GM23338 (cell line): Measurements from ENCODE around the gene SAMD4A. TPM values are rescaled to one million over a fixed set of nuclear protein-coding genes. Genes with fewer than 3 reads are reported as not detected.

ENCODE experiments used
- ATAC-seq: fragments of 200-7000 bp; cut with Tn5 transposase; 3 replicates; pipeline ENCODE4 v1.9.1; 2020
- DNase-seq: peaks from one replicate; pipeline ENCODE4 v3.0.0-alpha.2; 2015; ENCODE audit warnings: low spot score
- H2AFZ ChIP-seq: fragments of 200-600 bp; sonication (generic); 2 replicates; pipeline ENCODE4 v1.8.0; 2016; ENCODE audit warnings: antibody characterized with exemption, mild to moderate bottlenecking, moderate library complexity
- H3F3A ChIP-seq: fragments of 200-600 bp; sonication (generic); replicated peaks from 2 replicates; pipeline ENCODE4 v1.8.0; 2017; ENCODE audit warnings: antibody characterized with exemption, mixed run types, low read depth
- H3K27ac ChIP-seq: fragments of 200-600 bp; sonication (generic); 2 replicates; pipeline ENCODE4 v1.6.1; 2016; ENCODE audit warnings: low read depth
- H3K27me3 ChIP-seq: fragments of 200-600 bp; sonication (generic); 2 replicates; pipeline ENCODE4 v1.8.0; 2016; ENCODE audit warnings: mild to moderate bottlenecking, mixed run types, moderate library complexity; ENCODE audit not compliant: insufficient read depth
- H3K36me3 ChIP-seq: fragments of 200-600 bp; sonication (generic); 2 replicates; pipeline ENCODE4 v1.8.0; 2016; ENCODE audit warnings: mild to moderate bottlenecking; ENCODE audit not compliant: insufficient read depth
- H3K4me1 ChIP-seq: fragments of 200-600 bp; sonication (generic); 2 replicates; pipeline ENCODE4 v1.8.0; 2016; ENCODE audit warnings: mild to moderate bottlenecking, moderate library complexity; ENCODE audit not compliant: insufficient read depth
- H3K4me2 ChIP-seq: fragments of 200-600 bp; sonication (generic); 2 replicates; pipeline ENCODE4 v1.7.1; 2017; ENCODE audit warnings: mixed run types
- H3K4me3 ChIP-seq: fragments of 200-600 bp; sonication (generic); 2 replicates; pipeline ENCODE4 v1.6.1; 2016; ENCODE audit warnings: mixed run types
- H3K79me2 ChIP-seq: fragments of 200-600 bp; sonication (generic); replicated peaks from 2 replicates; pipeline ENCODE4 v1.8.0; 2017; ENCODE audit warnings: mild to moderate bottlenecking; ENCODE audit not compliant: insufficient read depth
- H3K9me2 ChIP-seq: fragments of 200-600 bp; sonication (generic); 2 replicates; pipeline ENCODE4 v1.8.0; 2017; ENCODE audit not compliant: insufficient read depth
- H4K20me1 ChIP-seq: fragments of 200-600 bp; sonication (generic); replicated peaks from 2 replicates; pipeline ENCODE4 v1.8.0; 2017; ENCODE audit warnings: mild to moderate bottlenecking; ENCODE audit not compliant: insufficient read depth
- H3K27ac Mint-ChIP-seq: 2 replicates; pipeline ENCODE4 v1.8.0; 2020; ENCODE audit warnings: inconsistent platforms, mild to moderate bottlenecking, moderate library complexity, mixed read lengths
- H3K27me3 Mint-ChIP-seq: 3 replicates; pipeline ENCODE4 v1.8.0; 2022; ENCODE audit warnings: low read depth, mild to moderate bottlenecking, moderate library complexity, mixed read lengths, inconsistent platforms; ENCODE audit not compliant: insufficient read depth, poor library complexity
- H3K36me3 Mint-ChIP-seq: 3 replicates; pipeline ENCODE4 v1.8.0; 2021; ENCODE audit warnings: low read depth, mild to moderate bottlenecking, inconsistent platforms, moderate library complexity, mixed read lengths
- H3K4me1 Mint-ChIP-seq: 3 replicates; pipeline ENCODE4 v1.8.0; 2020; ENCODE audit warnings: mild to moderate bottlenecking, inconsistent platforms, mixed read lengths
- H3K4me3 Mint-ChIP-seq: 3 replicates; pipeline ENCODE4 v1.8.0; 2021; ENCODE audit warnings: moderate library complexity, mild to moderate bottlenecking, inconsistent platforms, mixed read lengths
- H3K9me3 Mint-ChIP-seq: 3 replicates; pipeline ENCODE4 v1.8.0; 2020; ENCODE audit warnings: moderate library complexity, mild to moderate bottlenecking, inconsistent platforms, mixed read lengths
- EZH2 ChIP-seq: fragments of 200-600 bp; sonication (generic); IDR thresholded peaks from one replicate; pipeline ENCODE4 v1.8.0; 2017; ENCODE audit warnings: antibody characterized with exemption, mild to moderate bottlenecking, low read depth; ENCODE audit not compliant: unreplicated experiment
- EZH2phosphoT487 ChIP-seq: fragments of 200-600 bp; sonication (generic); IDR thresholded peaks from one replicate; pipeline ENCODE4 v1.8.1; 2018; ENCODE audit warnings: antibody characterized with exemption; ENCODE audit not compliant: unreplicated experiment
- JUNB ChIP-seq: IDR thresholded peaks from one replicate; pipeline ENCODE4 v1.6.1; 2016; ENCODE audit warnings: antibody characterized with exemption; ENCODE audit not compliant: unreplicated experiment
- NANOG ChIP-seq: IDR thresholded peaks from 2 replicates; pipeline ENCODE4 v1.6.1; 2016; ENCODE audit warnings: antibody characterized with exemption, borderline replicate concordance
- ZNF331 ChIP-seq: fragments of 250-450 bp; sonication (Bioruptor Pico); IDR thresholded peaks from 2 replicates; pipeline ENCODE4 v1.5.0; 2020; ENCODE audit warnings: low read depth, mild to moderate bottlenecking, moderate library complexity
- ZNF462 ChIP-seq: fragments of 250-450 bp; sonication (Bioruptor Pico); IDR thresholded peaks from 2 replicates; pipeline ENCODE4 v1.5.0; 2020; ENCODE audit warnings: mild to moderate bottlenecking, moderate library complexity
- polyA plus RNA-seq: library from polyadenylated mRNA; unstranded; fragments of >200 nt; fragmentation: Nextera tagmentation; extraction: Ambion mirVana; gene quantifications from 2 replicates; pipeline ENCODE4 v1.2.1, GENCODE V29; 2016
- total RNA-seq: library from RNA; depleted of rRNA; stranded (reverse); fragments of >200 nt; shearing (Covaris generic); gene quantifications from 2 replicates; pipeline ENCODE4 v1.2.3, GENCODE V29; 2014
- TF ChIP-seq, protein P1 (sequence below): IDR thresholded peaks from one replicate; pipeline ENCODE4 v1.6.1; 2018; ENCODE audit warnings: antibody characterized with exemption; ENCODE audit not compliant: unreplicated experiment

SAMD4A gene
- total and polyA plus RNA-seq, 2 experiments from 2014 or later = 1.6 to 6.9 TPM

DNA sequence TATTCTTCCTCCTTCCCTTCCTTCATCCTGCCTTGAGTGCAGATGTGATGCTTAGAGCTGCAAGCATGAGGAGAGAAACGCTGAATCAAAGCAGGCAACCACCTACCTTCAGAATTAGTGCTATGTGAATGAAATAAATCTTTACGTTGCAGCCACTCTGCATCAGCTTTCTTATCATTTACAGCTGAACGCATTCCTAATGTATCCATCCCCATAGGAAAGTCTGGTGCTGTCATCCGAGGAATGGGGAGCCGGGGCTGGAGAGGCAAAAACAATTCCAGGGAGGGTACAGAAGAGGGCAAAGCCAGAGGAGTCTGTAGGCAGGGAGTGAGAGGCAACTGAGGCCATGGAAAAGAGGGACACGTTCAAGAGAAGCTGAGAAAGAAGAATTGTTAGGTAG is 245.7 kb downstream of the SAMD4A start:
- no peaks in the 10 kb centered on the region for H3K9me2 ChIP-seq
- no peak overlapping the region for H3K4me3 ChIP-seq
- no peak for DNase-seq
- TF ChIP-seq EZH2 (no peak), JUNB (no peak), ZNF462 (CRISPR knock-in tag) (no peak), EZH2phosphoT487 (no peak), NANOG (no peak), ZNF331 (CRISPR knock-in tag) (no peak)
- TF ChIP-seq, protein P1, sequence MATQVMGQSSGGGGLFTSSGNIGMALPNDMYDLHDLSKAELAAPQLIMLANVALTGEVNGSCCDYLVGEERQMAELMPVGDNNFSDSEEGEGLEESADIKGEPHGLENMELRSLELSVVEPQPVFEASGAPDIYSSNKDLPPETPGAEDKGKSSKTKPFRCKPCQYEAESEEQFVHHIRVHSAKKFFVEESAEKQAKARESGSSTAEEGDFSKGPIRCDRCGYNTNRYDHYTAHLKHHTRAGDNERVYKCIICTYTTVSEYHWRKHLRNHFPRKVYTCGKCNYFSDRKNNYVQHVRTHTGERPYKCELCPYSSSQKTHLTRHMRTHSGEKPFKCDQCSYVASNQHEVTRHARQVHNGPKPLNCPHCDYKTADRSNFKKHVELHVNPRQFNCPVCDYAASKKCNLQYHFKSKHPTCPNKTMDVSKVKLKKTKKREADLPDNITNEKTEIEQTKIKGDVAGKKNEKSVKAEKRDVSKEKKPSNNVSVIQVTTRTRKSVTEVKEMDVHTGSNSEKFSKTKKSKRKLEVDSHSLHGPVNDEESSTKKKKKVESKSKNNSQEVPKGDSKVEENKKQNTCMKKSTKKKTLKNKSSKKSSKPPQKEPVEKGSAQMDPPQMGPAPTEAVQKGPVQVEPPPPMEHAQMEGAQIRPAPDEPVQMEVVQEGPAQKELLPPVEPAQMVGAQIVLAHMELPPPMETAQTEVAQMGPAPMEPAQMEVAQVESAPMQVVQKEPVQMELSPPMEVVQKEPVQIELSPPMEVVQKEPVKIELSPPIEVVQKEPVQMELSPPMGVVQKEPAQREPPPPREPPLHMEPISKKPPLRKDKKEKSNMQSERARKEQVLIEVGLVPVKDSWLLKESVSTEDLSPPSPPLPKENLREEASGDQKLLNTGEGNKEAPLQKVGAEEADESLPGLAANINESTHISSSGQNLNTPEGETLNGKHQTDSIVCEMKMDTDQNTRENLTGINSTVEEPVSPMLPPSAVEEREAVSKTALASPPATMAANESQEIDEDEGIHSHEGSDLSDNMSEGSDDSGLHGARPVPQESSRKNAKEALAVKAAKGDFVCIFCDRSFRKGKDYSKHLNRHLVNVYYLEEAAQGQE = no peak
- no peak overlapping the region for H3K4me3 Mint-ChIP-seq
- no peaks in the 10 kb centered on the region for H4K20me1 ChIP-seq
- no peaks in the 10 kb centered on the region for H3K36me3 Mint-ChIP-seq
- peaks cover 10% of the 10 kb centered on the region for H3K27me3 Mint-ChIP-seq
- no peak for ATAC-seq
- H3K79me2 ChIP-seq = no peaks in the 10 kb centered on the region
- H3K4me1 ChIP-seq = no peaks in the 10 kb centered on the region
- H3K27ac ChIP-seq = no peak overlapping the region
- no peaks in the 10 kb centered on the region for H3K4me1 Mint-ChIP-seq
- no peaks in the 10 kb centered on the region for H3K27me3 ChIP-seq
- no peaks in the 10 kb centered on the region for H3K36me3 ChIP-seq
- no peak overlapping the region for H3K27ac Mint-ChIP-seq
- H3F3A ChIP-seq = no peaks in the 10 kb centered on the region
- H3K4me2 ChIP-seq = no peak overlapping the region
- H3K9me3 Mint-ChIP-seq = no peaks in the 10 kb centered on the region
- H2AFZ ChIP-seq = no peak overlapping the region
